Measurements from ENCODE around the gene PPM1A. TPM values are rescaled to one million over a fixed set of nuclear protein-coding genes. Genes with fewer than 3 reads are reported as not detected.

The PPM1A gene
- total and polyA plus RNA-seq, 7 donors, result 54.0 to 174 (median 129) TPM

- Histone ChIP-seq H3K9me3 (peaks cover 9% of the 10 kb centered on the region), H3K27me3 (ENCODE audit: insufficient read depth in 3 of 3, low read length in 2 of 3) (no peaks in the 10 kb centered on the region), H3K27ac (no peak overlapping the region), H3K4me1 (no peaks in the 10 kb centered on the region), H3K36me3 (ENCODE audit: insufficient read depth in 1 of 2, low read depth in 1 of 2) (no peaks in the 10 kb centered on the region), H3K4me3 (no peak overlapping the region)
- DNase-seq (no peak), ATAC-seq (no peak)
- intact Hi-C loops (cut with DNase I), result no loop called here
- no peak for TF ChIP-seq CTCF (IDR thresholded peaks at IDR 0.05)
Observed at GRCh38 chr14:60229614-60230013, 19.4 kb upstream of the PPM1A start.

GRCh38 chr14:60232185-60232584, 16.8 kb upstream of the PPM1A start:
- DNase-seq (no peak), ATAC-seq (no peak)
- 97 to 100% (median 98%) methylated on average over 1 of the region's 1 CpG for WGBS, 3 donors
- Histone ChIP-seq H3K27me3 (ENCODE audit: insufficient read depth in 3 of 3, low read length in 2 of 3) (no peaks in the 10 kb centered on the region), H3K9me3 (peaks cover 9% of the 10 kb centered on the region), H3K4me3 (no peak overlapping the region), H3K27ac (no peak overlapping the region), H3K36me3 (ENCODE audit: insufficient read depth in 1 of 2, low read depth in 1 of 2) (no peaks in the 10 kb centered on the region), H3K4me1 (peaks cover 9% of the 10 kb centered on the region)
- intact Hi-C loops (cut with DNase I), result no loop called here
- no peak for TF ChIP-seq CTCF (IDR thresholded peaks at IDR 0.05)

GRCh38 chr14:60233251-60233650, 15.8 kb upstream of the PPM1A start:
- Histone ChIP-seq H3K36me3 (ENCODE audit: insufficient read depth in 1 of 2, low read depth in 1 of 2) (no peaks in the 10 kb centered on the region), H3K27ac (no peak overlapping the region), H3K4me1 (peaks cover 9% of the 10 kb centered on the region), H3K27me3 (ENCODE audit: insufficient read depth in 3 of 3, low read length in 2 of 3) (no peaks in the 10 kb centered on the region), H3K9me3 (peaks cover 9% of the 10 kb centered on the region), H3K4me3 (no peak overlapping the region)
- WGBS, 3 donors, result 83 to 89% (median 88%) methylated on average over 3 of the region's 3 CpGs
- TF ChIP-seq CTCF (IDR thresholded peaks at IDR 0.05), result no peak
- ATAC-seq (no peak), DNase-seq (no peak)
- intact Hi-C loops (cut with DNase I), result no loop called here

- intact Hi-C loops (cut with DNase I), result no loop called here
- DNase-seq (no peak), ATAC-seq (no peak)
- Histone ChIP-seq H3K27me3 (ENCODE audit: insufficient read depth in 3 of 3, low read length in 2 of 3) (no peaks in the 10 kb centered on the region), H3K9me3 (peaks cover 9% of the 10 kb centered on the region), H3K4me1 (peaks cover 9% of the 10 kb centered on the region), H3K27ac (no peak overlapping the region), H3K36me3 (ENCODE audit: insufficient read depth in 1 of 2, low read depth in 1 of 2) (no peaks in the 10 kb centered on the region), H3K4me3 (no peak overlapping the region)
- TF ChIP-seq CTCF (IDR thresholded peaks at IDR 0.05), result no peak
Observed at GRCh38 chr14:60233891-60234290, 15.1 kb upstream of the PPM1A start.

GRCh38 chr14:60235440-60235839, 13.6 kb upstream of the PPM1A start:
- Histone ChIP-seq H3K4me1 (peaks cover 9% of the 10 kb centered on the region), H3K9me3 (peaks cover 9% of the 10 kb centered on the region), H3K4me3 (no peak overlapping the region), H3K27me3 (ENCODE audit: insufficient read depth in 3 of 3, low read length in 2 of 3) (no peaks in the 10 kb centered on the region), H3K36me3 (ENCODE audit: insufficient read depth in 1 of 2, low read depth in 1 of 2) (no peaks in the 10 kb centered on the region), H3K27ac (no peak overlapping the region)
- DNase-seq (no peak), ATAC-seq (peak; percentile 52 to 88 (median 82))
- TF ChIP-seq CTCF (IDR thresholded peaks at IDR 0.05), result no peak
- intact Hi-C loops (cut with DNase I), result no loop called here
- WGBS, 3 donors, result 23 to 30% (median 27%) methylated on average over 2 of the region's 2 CpGs

All from psoas muscle (tissue), 8 donors.